HG03097 (cell line): ENCODE measurements around the gene NT5M.
"Not testable (repeated sequence)": the region's sequence is repeated elsewhere in the genome, so short reads cannot be mapped to it uniquely, and the experiment has no call there.

ENCODE experiments used
- ATAC-seq: cut with Tn5 transposase; IDR thresholded peaks from one replicate; pipeline ENCODE4 v1.9.1; 2021; ENCODE audit not compliant: unreplicated experiment, low FRiP score

The NT5M gene

DNA sequence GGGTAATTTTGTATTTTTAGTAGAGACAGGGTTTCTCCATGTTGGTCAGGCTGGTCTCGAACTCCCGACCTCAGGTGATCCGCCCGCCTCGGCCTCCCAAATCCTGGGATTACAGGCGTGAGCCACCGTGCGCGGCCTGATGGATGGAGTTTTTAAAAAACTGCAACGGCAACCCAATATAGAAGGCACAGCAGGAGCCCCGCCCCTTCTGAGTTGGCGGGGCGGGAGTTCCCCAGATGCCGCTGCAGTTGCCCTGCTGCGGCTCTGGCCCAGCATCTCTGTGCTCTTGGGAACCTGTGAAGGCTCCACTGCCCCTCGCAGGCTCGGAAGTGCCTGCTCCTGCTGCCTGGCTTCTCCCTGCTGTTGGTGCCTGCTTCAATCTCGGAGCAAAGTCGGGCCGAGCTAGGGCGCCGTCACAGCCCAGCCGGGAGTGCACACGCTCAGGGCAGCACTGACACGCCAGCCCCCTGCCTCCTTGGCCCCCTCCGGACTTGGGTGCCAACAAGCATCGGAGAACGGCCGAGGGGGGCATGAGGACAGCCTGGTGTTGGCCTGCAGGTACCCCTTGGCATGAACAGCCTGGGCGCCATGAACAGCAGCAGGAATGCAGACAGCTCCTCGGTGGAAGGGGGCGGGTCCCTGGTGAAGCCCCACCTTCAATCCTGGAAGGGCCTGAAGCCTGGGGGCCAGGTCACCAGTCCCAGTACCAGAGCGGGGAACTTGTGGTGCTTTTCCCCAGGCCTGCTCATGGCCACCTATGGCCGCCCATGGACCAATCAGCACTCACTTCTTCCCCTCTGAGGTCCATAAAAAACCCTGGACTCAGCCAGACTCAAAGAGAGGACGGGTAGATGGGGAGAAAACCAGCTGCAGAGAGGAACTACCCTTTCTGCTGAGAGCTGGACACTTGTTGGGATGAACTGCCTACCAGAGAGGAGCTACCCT is 2.3 kb upstream of the NT5M start:
- ATAC-seq: no peak

DNA sequence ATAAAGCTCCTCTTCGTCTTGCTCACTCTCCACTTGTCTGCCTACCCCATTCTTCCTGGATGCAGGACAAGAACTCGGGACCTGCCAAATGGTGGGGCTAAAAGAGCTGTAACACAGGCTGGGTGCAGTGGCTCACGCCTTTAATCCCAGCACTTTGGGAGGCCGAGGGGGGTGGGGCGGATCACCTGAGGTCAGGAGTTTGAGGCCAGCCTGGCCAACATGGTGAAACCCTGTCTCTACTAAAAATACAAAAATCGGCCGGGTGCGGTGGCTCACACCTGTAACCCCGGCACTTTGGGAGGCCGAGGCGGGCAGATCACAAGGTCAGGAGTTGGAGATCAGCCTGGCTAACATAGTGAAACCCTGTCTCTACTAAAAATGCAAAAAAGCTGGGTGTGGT is 1.5 kb upstream of the NT5M start:
- not testable (repeated sequence) for ATAC-seq

- ATAC-seq: no peak
Observed at GRCh38 chr17:17303847-17304490, 796 bp downstream of the NT5M start.

DNA sequence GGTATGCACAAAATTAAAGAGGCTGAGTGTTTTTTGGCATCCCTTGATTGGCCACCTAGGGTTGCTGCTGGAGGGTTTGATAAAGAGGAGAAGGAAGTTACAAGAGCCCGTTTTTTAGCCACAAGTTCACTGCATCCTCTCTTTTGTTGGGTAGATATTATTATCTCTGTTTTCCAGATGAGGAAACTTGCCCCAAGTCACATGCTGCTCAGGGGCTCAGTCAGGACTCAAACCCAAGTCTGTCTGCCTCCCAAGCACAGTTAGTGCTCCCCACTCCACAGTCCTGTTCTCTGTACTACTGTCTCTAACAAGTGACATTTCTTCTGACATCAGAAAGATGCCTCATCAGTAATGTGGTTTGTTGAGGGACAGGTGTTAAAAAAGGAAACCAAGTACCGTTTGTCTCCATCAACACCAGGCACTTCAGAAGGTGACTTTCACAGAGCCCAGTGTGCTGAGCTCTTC is 1.4 kb downstream of the NT5M start:
- ATAC-seq: no peak

GRCh38 chr17:17305281-17305801 is 2.2 kb downstream of the NT5M start:
- ATAC-seq: no peak

- no peak for ATAC-seq
Observed at GRCh38 chr17:17309356-17309755, 6.2 kb downstream of the NT5M start.

DNA sequence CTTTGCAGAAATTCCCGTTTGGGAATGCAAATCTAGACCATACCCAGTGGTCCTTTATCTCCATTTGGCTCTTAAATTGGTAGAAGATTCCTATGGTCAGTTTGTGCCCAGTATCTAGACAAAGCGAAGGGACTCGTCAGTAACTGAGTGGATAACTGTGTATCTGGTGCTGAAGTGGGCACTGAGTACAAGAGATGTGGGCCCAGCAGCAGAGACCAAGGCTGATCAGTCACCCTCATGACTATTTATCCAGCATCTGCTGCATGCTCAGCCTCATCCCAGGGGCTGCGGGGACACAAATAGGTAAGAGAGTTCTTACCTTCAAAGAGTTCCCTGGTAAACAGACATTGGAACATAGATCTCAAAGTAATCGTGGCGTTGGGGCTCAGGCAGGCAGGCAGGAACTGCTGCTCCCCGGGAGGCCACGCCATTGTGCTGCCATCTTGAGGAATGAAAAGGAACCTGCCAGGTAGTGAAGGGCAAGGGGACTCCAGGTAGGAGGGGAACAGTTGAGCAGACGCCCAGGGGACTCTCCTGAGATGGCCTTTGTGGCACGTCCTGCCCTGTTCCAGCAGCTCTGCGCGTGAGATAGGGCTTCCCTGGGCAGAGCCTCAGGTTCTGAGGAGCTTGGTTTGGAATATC is 10.3 kb downstream of the NT5M start:
- ATAC-seq: no peak

DNA sequence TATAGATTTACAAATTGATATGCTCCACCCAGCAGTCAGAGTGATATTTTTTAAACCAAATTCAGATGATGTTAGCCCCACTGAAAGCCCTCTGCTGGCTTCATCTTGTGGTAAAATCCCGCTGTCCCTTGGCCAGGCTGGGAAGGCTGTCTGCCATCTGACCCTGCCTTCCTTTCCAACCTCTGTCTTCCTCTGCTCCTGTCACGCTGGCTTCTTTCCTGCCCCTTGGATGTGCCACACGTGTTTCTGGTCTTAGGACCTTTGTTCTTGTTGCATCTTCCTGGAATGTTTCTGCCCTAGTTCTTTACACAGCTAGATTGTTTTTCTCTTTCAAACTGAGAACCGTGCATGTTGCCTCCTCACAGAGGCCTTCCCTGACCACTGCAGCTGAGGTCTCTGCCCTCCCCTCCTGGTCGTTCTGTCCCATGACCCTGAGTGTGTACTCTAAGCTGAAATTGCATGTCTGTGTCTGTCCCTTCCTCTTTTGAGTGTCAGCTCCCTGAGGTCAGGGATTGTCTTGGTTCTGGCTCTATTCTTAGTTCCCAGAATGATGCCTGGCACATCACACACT is 11.4 kb downstream of the NT5M start:
- ATAC-seq: no peak

DNA sequence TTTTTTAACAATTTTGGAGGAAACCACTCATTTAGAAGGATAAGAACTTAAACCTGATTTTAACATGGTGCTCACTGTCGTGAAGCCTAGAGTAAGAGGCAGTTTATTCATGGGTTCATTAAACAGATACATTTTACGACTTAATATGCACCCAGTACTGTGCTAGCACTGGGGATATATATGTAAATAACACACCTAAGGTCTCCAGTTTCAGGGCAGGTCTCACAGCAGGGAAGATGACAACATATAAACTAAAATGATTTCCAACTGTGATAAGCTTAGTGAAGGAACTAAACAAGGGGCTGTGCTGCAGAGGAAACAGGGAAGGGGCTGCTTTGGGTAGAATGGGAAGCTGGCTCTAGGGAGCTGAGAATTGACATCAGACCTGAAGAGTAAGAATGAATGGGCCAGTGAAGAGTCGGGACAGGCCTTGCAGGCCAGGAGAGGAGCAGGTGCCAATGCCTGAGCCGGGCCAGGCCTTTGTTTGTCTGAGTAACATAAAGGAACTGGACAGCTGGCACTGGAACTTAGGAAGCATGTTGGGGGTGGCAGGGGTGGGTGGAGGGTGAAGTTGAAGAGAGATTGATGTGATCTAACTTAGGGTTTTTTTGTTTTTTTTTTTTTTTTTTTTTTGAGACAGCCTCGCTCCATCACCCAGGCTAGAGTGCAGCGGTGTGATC is 12.1 kb downstream of the NT5M start:
- ATAC-seq: no peak

DNA sequence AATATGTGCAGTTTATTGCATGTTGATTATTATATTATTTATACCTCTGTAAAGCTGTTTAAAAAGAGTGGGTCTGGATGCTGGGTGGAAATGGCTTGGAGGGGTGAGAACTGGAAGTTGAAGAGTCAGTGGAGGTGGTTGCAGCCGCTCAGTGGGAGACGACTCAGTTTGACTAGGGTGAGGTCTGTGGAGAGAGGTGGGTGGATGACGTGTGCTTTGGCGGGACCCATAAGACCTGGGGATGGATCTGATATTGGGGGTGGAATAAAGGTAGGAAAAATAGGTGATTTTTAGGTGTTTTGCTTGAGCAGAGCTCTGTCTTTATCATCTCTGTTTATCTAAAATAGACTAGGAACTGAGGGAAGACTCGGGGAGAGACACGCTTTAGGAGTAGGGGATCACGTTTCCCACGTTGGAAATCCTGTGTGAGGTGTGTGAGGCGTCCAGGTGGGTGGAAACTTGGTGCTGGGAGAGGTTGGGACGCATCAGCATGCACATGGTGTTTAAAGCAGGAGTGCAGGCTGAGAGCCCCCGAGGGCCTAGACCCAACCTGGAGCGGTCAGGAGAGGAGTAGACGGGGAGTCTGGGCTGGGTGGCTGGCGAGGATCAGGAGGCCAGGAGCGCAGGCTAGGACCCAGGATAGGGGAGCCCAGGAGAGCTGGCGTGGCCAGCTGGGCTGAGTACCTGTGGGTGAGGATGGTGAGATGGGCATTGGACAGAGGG is 17.2 kb downstream of the NT5M start:
- no peak for ATAC-seq

GRCh38 chr17:17320911-17321220 is 17.7 kb downstream of the NT5M start:
- no peak for ATAC-seq

DNA sequence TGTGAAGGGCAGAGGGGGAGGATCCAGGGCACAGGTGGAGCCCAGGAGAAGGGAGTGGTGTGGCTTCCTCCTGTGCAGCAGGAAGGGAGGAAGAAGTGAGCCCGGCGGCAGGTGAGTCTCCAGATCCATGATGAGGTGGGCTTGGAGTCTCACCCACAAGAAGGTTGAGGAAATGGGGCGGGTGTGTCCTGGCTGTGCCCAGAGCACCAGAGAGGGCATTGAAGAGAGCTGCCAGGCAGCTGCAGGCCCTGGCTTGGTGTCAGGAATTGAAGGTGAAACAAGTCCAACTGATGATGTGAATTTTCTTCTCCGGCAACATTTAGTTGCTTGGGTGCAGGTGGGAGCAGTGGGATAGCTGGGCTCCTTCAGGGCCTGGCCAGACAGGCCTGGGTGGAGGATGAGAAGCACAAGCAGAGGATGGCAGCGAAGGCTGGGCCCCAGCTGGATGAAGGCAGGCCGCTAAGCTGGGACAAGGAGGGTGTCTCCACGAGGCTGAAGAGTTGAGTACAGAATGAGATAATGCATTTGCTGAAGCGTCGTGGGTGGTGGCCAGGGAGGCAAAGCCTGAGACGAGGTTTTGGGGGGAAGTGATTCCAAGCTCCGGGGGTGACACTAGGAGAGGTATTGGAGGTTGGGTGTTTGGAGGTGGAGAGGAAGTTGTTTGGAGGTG is 18.3 kb downstream of the NT5M start:
- ATAC-seq: no peak

DNA sequence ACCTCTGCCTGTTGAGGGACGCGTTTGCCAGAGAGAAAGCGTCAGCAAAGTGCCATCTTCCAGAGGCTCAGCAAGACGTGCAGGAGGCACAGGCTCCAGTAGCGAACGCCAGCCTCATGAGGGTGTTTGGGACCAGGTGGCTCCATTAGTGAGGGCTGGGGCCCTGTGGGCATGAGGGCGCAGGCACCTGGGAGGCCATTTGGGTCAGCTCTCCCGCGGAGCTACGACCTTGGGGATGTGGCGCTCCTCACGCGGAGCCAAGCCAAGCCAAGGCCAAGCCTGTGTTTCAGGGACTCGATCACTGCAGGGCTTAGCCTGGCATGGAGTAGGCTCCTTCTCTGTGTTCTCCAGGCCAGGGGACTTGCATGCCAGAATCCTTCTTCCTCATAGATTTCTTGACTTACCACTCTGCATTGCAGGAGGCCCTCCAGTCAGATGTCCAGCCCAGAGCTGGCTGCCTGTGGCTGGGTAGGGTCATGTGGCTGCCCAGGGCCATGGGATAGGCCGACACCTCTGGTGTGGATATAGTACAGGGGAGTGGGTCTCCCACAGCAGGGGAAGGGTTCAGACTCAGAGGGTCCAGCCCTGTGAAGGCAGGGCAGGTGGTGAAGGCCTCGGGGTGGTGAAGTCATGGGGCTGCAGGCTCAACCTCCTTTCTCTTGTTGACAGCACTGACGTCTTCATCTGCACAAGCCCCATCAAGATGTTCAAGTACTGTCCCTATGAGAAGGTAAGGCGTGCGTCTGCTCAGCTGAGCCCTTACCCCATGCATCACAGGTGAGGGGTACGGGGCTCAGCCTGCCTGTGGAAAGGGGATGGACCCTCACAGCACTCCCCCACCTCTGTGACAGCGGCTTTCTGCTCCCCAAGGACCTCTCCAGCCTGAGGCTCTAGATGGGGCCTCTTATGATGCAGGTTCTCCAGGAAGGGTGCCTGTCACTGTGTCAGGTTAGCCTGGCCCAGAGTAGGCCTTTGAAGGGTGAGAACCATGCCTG is 19.6 kb downstream of the NT5M start:
- no peak for ATAC-seq

DNA sequence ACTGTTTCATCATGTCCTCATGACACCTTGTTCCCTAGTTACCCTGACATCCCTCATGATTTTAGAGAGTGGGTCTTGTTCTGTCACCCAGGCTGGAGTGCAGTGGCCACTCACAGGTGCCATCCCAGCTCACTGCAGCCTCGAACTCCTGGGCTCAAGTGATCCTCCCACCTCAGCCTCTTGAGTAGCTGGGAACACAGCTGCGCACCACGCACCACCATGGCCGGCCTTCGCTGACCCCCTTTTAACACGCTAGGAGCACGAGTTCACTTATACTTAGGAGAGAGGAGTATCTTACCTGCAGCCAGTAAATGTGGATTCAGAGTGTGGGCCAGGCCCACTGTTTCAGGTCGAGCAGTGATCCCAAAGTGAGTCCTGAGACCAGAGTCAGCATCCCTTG is 21.4 kb downstream of the NT5M start:
- no peak for ATAC-seq

- ATAC-seq: no peak
Observed at GRCh38 chr17:17325228-17325627, 22.1 kb downstream of the NT5M start.

GRCh38 chr17:17325816-17326215 is 22.6 kb downstream of the NT5M start:
- ATAC-seq: no peak

DNA sequence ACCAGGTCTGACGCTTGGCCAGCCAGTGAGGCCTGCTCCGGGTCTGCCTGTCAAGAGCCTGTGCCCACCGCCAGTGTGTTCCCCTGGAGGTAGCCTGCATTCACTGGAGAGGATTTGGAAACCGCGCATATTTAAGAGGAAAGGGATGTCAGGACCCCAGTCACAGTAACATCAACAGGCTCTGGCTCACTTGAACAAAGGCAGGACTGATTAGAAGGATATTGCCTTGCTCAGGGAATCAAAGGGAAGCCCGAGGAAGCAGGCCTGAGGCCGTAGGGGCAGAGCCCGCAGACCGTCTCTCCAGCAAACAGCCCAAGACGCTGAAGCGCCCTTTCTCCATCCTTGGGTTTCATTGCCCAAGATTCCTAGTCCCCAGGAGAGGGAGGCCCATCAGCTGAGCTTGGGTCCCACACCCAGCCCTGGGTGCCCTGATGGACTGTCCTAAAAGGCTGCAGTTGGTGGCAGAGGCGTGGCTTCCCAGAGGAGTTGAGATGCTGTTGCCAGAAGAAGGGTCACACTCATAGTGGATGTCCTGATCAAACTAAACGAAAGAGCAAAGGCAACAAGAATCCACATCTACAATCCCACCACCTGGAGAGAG is 23.2 kb downstream of the NT5M start:
- no peak for ATAC-seq

- ATAC-seq: no peak
Observed at GRCh38 chr17:17328251-17328650, 25.1 kb downstream of the NT5M start.
